ENCODE measurements around the gene KRTAP10-5.
"Not testable (repeated sequence)": the region's sequence is repeated elsewhere in the genome, so short reads cannot be mapped to it uniquely, and the experiment has no call there.

KRTAP10-5 gene

GRCh38 chr21:44571296-44571695, 9.1 kb downstream of the KRTAP10-5 start:
- DNase-seq = no peak

- DNase-seq = no peak
These were observed 10.4 kb downstream of the KRTAP10-5 start for GRCh38 chr21:44569861-44570517.

- no peak for DNase-seq
These were observed 11.5 kb downstream of the KRTAP10-5 start for GRCh38 chr21:44568667-44569556.

- no peak for DNase-seq
These were observed 12.1 kb downstream of the KRTAP10-5 start for GRCh38 chr21:44568261-44568660.

GRCh38 chr21:44567481-44568171, 12.8 kb downstream of the KRTAP10-5 start:
- no peak for DNase-seq

- peak; percentile 21 to 66 (median 61) for DNase-seq
These were observed 14.0 kb downstream of the KRTAP10-5 start for GRCh38 chr21:44566403-44566802.

- peak in 2 of 3 donors; percentile 16 to 29 for DNase-seq
These were observed 15.4 kb downstream of the KRTAP10-5 start for GRCh38 chr21:44564886-44565598.

GRCh38 chr21:44564099-44564498, 16.3 kb downstream of the KRTAP10-5 start:
- DNase-seq = no peak

- no peak for DNase-seq
These were observed 21.7 kb downstream of the KRTAP10-5 start, which contains the start of gene KRTAP10-3 for GRCh38 chr21:44558695-44559094. Gene KRTAP10-3, minus strand, starts transcription at chr21:44558795. Its CDS starts 80 bp downstream, at chr21:44558715.

GRCh38 chr21:44558329-44558675, 22.1 kb downstream of the KRTAP10-5 start:
- DNase-seq = not testable (repeated sequence)

GRCh38 chr21:44557491-44558328, 22.7 kb downstream of the KRTAP10-5 start:
- DNase-seq = no peak

GRCh38 chr21:44556879-44557278, 23.5 kb downstream of the KRTAP10-5 start:
- no peak for DNase-seq

GRCh38 chr21:44555200-44555875, 25.1 kb downstream of the KRTAP10-5 start:
- DNase-seq = no peak

- no peak for DNase-seq
These were observed 27.7 kb downstream of the KRTAP10-5 start for GRCh38 chr21:44552681-44553080.

GRCh38 chr21:44552136-44552535, 28.3 kb downstream of the KRTAP10-5 start:
- no peak for DNase-seq

- no peak for DNase-seq
These were observed 29.0 kb downstream of the KRTAP10-5 start, which contains the start of gene KRTAP10-2 for GRCh38 chr21:44551340-44551961. Gene KRTAP10-2, minus strand, starts transcription at chr21:44551505. Its CDS starts 47 bp downstream, at chr21:44551458.

- no peak for DNase-seq
These were observed 29.6 kb downstream of the KRTAP10-5 start for GRCh38 chr21:44550807-44551206.

GRCh38 chr21:44550285-44550684, 30.1 kb downstream of the KRTAP10-5 start:
- not testable (repeated sequence) for DNase-seq

GRCh38 chr21:44549525-44550211, 30.7 kb downstream of the KRTAP10-5 start:
- no peak for DNase-seq

- DNase-seq = no peak
These were observed 31.5 kb downstream of the KRTAP10-5 start for GRCh38 chr21:44548922-44549321.

Data from suppressor macrophage treated with lipopolysaccharide for 1 hour (primary cell).